GM13977 (cell line): ENCODE data around the gene HS3ST4.

Experiments
- DNase-seq: peaks from one replicate; pipeline ENCODE4 v3.0.0; 2012; ENCODE audit warnings: low spot score
- in situ Hi-C: fragments of 300-500 bp; cut with MboI; formaldehyde crosslinking; loops from one replicate; pipeline ENCODE4 v1.12.0; 2022; ENCODE audit warnings: low sequenced_read_pairs, low pct_unique_long_range_greater_than_20kb, mixed read lengths, inconsistent platforms; ENCODE audit not compliant: unreplicated experiment
- TF ChIP-seq, protein P1 (sequence below): IDR thresholded peaks from 2 replicates; pipeline ENCODE4 v1.5.1; 2012; ENCODE audit warnings: mild to moderate bottlenecking, control low read depth; ENCODE audit not compliant: insufficient read depth; ENCODE audit errors: extremely low read depth, missing control alignments

The HS3ST4 gene

DNA sequence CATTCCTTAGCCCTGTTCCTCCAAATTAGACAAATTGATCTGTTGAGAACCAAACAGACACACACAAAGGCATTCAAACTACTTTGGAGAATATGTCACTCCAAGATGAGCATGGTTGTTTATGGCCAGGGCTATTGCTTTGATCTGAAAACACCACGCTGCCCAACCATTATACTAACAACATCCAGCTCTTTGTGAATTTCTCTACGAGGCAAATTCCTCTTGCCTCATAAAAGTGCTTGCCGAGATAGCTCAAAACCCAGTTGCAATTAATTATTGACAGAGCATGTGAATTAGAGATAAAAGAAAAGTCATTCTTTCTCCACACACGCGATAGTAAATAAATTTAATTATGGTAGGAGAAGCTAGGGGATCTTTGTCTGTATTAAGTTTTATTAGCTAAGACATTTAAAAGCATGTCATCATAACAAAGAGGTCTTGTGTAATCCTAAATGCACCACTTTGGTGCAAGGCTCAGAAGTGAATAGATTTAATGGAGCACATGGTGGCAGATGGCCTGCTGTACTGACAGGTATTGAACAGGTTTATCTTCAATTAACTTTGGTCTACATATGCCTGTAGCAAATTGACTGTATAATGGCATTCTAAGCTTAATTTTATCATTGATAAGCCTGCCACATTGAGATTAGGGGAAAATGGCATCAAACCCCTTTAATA, 441.8 kb downstream of the HS3ST4 start:
- TF ChIP-seq, protein P1, sequence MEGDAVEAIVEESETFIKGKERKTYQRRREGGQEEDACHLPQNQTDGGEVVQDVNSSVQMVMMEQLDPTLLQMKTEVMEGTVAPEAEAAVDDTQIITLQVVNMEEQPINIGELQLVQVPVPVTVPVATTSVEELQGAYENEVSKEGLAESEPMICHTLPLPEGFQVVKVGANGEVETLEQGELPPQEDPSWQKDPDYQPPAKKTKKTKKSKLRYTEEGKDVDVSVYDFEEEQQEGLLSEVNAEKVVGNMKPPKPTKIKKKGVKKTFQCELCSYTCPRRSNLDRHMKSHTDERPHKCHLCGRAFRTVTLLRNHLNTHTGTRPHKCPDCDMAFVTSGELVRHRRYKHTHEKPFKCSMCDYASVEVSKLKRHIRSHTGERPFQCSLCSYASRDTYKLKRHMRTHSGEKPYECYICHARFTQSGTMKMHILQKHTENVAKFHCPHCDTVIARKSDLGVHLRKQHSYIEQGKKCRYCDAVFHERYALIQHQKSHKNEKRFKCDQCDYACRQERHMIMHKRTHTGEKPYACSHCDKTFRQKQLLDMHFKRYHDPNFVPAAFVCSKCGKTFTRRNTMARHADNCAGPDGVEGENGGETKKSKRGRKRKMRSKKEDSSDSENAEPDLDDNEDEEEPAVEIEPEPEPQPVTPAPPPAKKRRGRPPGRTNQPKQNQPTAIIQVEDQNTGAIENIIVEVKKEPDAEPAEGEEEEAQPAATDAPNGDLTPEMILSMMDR, result no peak
- DNase-seq, result no peak

DNA sequence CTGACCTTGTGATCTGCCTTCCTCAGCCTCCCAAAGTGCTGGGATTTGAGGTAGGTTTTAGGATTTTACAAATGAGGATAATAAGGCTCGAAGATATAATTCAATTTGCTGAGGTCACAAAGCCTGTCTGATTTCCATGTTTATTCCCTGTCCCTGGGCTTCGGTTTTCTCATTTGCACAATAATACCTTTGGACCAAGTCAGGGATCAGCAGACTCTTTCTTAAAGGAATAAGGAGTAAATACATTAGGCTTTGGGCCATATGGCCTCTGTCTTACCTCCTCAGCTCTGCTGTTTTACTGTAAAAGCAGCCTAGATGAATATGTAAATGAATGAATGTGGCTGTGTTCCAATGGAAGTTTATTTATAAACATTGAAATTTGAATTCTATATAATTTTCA, 442.8 kb downstream of the HS3ST4 start:
- in situ Hi-C loops, result no loop called here
- TF ChIP-seq, protein P1, result no peak
- DNase-seq, result no peak

More for the DNA sequence above, 441.8 kb downstream of the HS3ST4 start:
- in situ Hi-C loops, result no loop called here

DNA sequence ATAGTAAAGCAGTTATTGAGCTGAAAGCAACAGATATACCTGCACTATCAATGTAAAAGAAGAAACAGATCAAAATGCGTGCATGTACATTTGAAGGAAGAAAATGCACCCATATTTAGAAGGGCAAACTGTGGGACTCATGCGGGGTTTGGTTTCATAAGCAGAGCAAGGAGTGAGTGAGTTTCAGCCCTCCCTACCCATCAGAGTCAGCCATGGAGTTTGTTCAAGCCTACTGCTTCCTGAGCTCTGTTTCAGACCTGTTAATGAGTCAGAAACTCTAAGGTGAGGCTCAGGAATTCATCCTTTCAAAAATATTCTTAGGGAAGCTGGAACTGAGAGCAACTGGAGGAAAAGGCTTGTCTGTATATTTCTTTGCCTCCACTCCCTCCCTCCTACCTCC, 446.2 kb downstream of the HS3ST4 start:
- in situ Hi-C loops, result no loop called here
- no peak for DNase-seq
- TF ChIP-seq, protein P1, result no peak

DNA sequence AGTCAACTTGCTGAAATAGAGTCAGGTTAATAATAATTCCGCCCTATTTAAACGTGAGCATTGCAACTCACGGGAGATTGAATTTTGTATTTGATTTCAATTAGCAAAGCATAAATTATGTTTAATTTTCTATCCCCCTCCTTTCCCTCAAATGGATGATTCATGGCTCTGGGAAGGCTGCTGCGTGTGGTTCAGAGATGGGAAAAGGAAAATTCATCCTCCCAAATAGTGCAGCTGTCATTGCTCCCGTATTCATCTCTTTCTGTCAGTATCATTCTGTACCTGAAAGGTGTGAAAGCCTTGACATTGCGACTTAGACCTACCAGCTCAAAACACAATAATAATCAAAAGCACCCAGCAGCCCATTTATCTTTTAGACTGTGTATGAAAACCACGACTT, 447.3 kb downstream of the HS3ST4 start:
- in situ Hi-C loops, result no loop called here
- TF ChIP-seq, protein P1, result no peak
- DNase-seq, result no peak

DNA sequence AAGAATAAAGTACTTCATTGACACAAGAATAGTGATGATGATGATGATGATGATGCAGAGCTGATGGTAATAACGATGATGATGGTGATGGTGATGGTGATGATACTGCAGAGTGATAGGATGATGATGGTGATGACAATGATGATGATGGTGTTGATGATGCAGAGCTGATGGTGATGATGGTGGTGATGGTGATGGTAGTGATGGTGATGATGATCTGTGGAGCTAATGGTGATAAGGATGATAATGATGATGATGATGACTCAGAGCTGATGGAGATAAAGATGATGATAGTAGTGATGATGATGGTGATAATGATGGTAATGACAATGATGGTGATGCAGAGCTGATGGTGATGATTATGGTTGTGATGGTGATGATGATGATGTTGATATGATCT, 448.1 kb downstream of the HS3ST4 start:
- no peak for DNase-seq
- in situ Hi-C loops, result no loop called here
- TF ChIP-seq, protein P1, result no peak

DNA sequence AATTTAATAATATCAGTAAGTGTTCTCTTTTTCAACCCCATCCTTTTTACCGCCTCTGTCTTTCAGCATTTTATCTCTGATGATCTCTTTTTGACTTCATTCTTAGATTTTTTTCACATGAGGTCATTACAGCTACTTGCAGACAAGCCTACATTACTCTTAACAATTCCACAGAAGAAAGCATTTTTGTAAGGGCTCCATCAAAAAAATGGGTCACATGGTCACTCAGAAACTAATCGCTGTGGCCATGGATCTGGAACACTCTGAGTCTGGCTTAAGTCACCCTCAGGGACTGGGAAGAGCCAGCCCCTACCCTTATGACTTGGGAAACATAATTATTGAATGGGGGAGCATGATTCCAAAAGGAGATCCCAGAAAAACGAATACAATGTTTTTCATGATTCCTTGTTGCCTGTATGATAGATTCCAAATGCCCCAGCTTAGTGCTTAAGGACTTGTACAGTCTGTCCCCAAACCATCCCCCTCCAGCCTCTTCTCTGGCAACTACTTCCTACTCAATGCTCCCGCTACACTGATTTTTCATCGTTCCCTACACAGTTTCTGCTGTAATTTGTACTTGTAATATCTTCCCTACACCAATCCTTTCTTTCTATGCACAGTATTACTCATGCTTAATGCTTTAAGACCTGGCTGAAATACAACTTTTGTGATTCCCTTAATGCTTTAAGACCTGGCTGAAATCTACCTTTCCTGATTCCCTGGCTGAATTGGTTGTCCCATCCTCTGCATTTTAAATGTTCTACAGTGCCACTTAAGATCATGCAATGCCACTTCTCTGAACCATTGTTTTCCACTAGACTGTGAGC, 457.8 kb downstream of the HS3ST4 start:
- DNase-seq, result no peak
- TF ChIP-seq, protein P1, result no peak
- in situ Hi-C loops, result no loop called here
